Measurements from ENCODE around the gene CEP170.

Gene CEP170

GRCh38 chr1:243254927-243255790 is at the start of gene CEP170:
Gene CEP170 (minus strand): TSS chr1:243255281. CDS start chr1:243225280, 30,001 bp downstream.
- H3K27ac ChIP-seq = peak within 1 kb of the TSS; percentile 97
- no peak for TF ChIP-seq CTCF (conservative IDR thresholded peaks at IDR 0.05)

- no peak for TF ChIP-seq CTCF (conservative IDR thresholded peaks at IDR 0.05)
These were observed 46.0 kb upstream of the CEP170 start for GRCh38 chr1:243301059-243301458.

GRCh38 chr1:243299069-243299468 is 44.0 kb upstream of the CEP170 start:
- TF ChIP-seq CTCF (conservative IDR thresholded peaks at IDR 0.05) = no peak
- H3K27ac ChIP-seq = no peak overlapping the region

More at GRCh38 chr1:243301059-243301458, 46.0 kb upstream of the CEP170 start:
- no peak overlapping the region for H3K27ac ChIP-seq

GRCh38 chr1:243294723-243295121 is 39.6 kb upstream of the CEP170 start:
- no peak overlapping the region for H3K27ac ChIP-seq
- TF ChIP-seq CTCF (conservative IDR thresholded peaks at IDR 0.05) = no peak

DNA sequence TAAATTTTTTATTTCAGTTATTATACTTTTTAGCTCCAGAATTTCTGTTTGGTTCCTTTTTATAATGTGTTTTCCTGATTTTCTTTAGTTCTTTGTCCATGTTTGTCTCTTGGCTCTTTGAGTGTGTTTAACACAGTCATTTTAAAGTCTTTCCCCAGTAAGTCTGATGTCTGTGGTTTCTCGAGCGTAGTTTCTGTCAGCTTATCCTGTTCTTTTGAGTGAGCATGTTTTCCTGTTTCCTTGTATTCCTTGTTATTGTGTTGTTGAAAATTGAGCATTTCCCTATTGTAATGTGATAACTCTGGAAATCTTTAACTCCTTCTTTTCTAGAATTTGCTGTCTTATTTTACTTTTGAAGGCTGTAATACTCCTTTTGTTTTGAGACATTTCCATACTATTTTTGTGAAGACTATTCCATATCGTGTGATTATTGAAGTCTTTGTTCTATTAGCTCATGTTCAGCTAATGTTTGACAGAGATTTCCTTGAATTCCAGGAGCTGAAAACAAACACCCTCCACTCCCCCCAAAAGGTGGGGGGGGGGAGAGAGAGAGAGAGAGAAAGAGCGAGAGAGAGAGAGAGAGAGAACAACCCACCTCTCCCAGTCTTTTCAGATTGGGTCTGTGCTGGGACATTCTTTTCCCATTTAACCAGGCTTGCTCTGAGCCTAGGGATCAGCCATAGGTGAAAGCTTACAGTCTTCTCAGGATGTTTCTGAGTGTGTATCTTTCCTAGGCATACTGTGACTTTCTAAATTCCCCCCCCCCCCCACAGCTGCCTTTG is 39.1 kb upstream of the CEP170 start:
- no peak for TF ChIP-seq CTCF (conservative IDR thresholded peaks at IDR 0.05)
- H3K27ac ChIP-seq = no peak overlapping the region

DNA sequence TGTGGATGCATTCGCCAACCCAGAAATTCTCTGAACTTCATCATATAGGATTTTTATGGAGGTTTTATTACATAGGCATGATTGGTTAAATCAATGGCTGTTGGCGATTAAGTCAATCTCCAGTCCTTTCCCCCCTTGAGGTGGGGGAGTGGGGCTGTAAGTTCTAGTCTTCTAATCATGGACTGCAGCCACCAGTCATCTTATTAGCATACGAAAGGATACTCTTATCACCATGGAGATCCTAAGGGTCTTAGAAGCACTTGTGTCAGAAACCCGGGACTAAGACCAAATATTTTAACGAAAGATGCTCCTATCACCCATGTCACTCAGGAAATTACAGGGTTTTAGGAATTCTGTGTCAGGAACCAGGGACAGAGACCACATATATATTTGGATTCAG is 37.0 kb upstream of the CEP170 start:
- no peak for TF ChIP-seq CTCF (conservative IDR thresholded peaks at IDR 0.05)
- H3K27ac ChIP-seq = no peak overlapping the region

DNA sequence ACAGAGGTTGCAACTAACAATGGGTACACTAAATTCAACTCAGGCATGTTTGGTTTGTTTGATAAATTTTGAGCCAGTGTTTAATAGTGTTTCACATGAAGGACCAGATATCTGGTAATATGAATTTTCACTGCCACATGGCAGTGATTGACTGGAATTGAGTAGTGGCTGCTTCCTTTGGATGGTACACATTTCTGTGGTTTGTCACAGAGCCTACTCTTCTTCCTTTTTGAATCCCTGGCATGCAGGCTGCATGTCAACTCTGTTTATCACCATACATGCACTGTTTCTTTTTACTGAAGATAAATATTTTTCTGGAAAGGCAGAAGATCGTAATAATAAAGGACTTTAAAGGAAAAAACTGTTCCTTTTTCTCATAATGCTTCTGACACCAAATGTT is 36.2 kb upstream of the CEP170 start:
- H3K27ac ChIP-seq = no peak overlapping the region

More for the DNA sequence above, 36.2 kb upstream of the CEP170 start:
- TF ChIP-seq CTCF (conservative IDR thresholded peaks at IDR 0.05) = no peak
